Measurements from ENCODE around the gene THSD8. TPM values are rescaled to one million over a fixed set of nuclear protein-coding genes. Genes with fewer than 3 reads are reported as not detected.
"Not testable (repeated sequence)": the region's sequence is repeated elsewhere in the genome, so short reads cannot be mapped to it uniquely, and the experiment has no call there.

Gene THSD8
- total RNA-seq, 2 donors from 2014 or later: not detected

DNA sequence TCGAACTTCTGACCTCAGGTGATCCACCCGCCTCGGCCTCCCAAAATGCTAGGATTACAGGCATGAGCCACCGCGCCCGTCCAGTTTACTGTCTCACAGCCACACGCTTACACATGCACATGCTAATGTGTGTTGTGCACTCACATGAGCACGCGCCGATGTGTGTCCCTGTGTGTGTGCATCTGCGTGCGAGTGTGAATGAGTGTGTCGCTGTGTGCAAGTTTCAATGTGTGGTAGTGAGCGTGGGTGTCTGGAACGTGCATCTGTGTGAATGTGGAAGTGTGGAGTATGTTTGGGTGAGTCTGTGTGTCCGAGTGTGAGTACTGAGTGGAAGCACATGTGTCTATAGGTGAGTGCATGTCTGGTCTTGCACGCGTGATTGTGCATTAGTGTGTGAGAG is 40.6 kb downstream of the THSD8 start:
- peaks cover 27% of the 10 kb centered on the region for H3K27me3 ChIP-seq (replicated peaks; ENCODE audit: insufficient read depth)
- DNase-seq (ENCODE audit: low spot score): no peak
- no peaks in the 10 kb centered on the region for H3K36me3 ChIP-seq
- no peaks in the 10 kb centered on the region for H3K9me3 ChIP-seq
- TF ChIP-seq, protein P1, sequence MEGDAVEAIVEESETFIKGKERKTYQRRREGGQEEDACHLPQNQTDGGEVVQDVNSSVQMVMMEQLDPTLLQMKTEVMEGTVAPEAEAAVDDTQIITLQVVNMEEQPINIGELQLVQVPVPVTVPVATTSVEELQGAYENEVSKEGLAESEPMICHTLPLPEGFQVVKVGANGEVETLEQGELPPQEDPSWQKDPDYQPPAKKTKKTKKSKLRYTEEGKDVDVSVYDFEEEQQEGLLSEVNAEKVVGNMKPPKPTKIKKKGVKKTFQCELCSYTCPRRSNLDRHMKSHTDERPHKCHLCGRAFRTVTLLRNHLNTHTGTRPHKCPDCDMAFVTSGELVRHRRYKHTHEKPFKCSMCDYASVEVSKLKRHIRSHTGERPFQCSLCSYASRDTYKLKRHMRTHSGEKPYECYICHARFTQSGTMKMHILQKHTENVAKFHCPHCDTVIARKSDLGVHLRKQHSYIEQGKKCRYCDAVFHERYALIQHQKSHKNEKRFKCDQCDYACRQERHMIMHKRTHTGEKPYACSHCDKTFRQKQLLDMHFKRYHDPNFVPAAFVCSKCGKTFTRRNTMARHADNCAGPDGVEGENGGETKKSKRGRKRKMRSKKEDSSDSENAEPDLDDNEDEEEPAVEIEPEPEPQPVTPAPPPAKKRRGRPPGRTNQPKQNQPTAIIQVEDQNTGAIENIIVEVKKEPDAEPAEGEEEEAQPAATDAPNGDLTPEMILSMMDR (IDR thresholded peaks at IDR 0.05): no peak
- no peak overlapping the region for H3K4me3 ChIP-seq
- H3K4me1 ChIP-seq (ENCODE audit: control insufficient read depth in 1 of 2, low read depth in 2 of 2): peaks cover 8 to 15% of the 10 kb centered on the region in 2 donors
- no peak for ATAC-seq (ENCODE audit: insufficient number of reproducible peaks, low FRiP score, low read depth)
- H3K27ac ChIP-seq: no peak overlapping the region

DNA sequence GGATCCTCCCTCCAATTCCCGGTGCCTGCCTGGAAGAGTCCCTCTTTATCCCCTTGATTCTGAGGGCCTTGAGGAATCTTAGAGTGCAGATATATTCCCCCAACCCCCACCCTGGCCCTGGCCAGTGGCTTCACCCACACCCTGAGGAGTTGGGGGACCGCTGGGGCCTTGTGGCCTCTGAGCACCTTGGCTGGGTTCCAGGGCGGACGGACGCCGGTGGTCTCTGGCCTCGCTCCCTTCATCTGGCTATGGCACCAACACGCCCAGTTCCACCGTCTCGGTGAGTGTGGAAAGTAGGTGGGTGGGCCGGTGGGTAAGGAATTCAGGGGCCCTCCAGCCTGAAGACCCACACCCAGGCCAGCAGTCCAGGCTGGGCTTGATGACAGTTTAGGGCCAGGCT is 41.5 kb downstream of the THSD8 start:
- Histone ChIP-seq H3K27me3 (replicated peaks; ENCODE audit: insufficient read depth) (peaks cover 21% of the 10 kb centered on the region), H3K4me3 (no peak overlapping the region), H3K36me3 (no peaks in the 10 kb centered on the region), H3K27ac (no peak overlapping the region), H3K4me1 (ENCODE audit: control insufficient read depth in 1 of 2, low read depth in 2 of 2) (peaks cover 8 to 19% of the 10 kb centered on the region in 2 donors), H3K9me3 (no peaks in the 10 kb centered on the region)
- ATAC-seq (ENCODE audit: insufficient number of reproducible peaks, low FRiP score, low read depth) (no peak), DNase-seq (ENCODE audit: low spot score) (no peak)
- TF ChIP-seq, protein P1 (IDR thresholded peaks at IDR 0.05): no peak

DNA sequence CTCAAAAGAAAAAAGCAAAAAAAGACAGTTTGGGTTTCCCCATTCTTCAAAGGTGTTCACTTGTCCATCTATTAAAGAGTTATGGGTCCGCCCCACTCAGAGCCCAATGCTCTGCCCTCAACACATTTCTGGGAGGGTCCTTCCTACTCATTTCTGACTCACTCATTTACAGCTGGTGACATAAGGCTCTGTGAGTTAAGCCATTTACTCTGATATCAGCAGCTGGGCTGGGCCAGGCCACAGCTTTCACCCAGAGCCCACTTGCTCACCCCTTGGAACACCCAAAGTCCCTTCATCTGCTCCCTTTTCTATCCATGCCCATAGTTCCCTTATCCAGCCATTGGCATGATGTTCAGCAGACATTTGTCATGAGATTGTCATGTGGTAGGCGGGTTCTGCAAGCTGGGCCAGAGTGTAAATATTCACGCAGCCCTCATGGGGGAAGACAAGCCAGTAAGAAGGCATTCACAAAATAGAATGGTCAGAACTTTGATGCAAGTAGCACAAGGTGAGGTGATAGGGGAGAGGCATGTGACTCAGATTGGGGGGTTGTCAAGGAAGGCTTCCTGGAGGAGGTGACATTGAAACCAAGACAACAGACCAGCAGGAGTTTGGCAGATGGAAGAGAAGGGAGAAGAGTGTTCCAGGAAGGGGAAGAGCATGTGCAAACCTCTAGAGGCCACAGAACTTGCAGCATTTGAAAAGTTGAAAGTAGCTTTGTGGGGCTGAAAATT is 42.3 kb downstream of the THSD8 start:
- H3K27me3 ChIP-seq (replicated peaks; ENCODE audit: insufficient read depth): peaks cover 17% of the 10 kb centered on the region
- H3K4me3 ChIP-seq: no peak overlapping the region
- H3K36me3 ChIP-seq: no peaks in the 10 kb centered on the region
- DNase-seq (ENCODE audit: low spot score) (no peak), ATAC-seq (ENCODE audit: insufficient number of reproducible peaks, low FRiP score, low read depth) (no peak)
- TF ChIP-seq, protein P1 (IDR thresholded peaks at IDR 0.05): no peak
- no peak overlapping the region for H3K27ac ChIP-seq
- H3K4me1 ChIP-seq (ENCODE audit: control insufficient read depth in 1 of 2, low read depth in 2 of 2): peaks cover 5 to 12% of the 10 kb centered on the region in 2 donors
- no peaks in the 10 kb centered on the region for H3K9me3 ChIP-seq

DNA sequence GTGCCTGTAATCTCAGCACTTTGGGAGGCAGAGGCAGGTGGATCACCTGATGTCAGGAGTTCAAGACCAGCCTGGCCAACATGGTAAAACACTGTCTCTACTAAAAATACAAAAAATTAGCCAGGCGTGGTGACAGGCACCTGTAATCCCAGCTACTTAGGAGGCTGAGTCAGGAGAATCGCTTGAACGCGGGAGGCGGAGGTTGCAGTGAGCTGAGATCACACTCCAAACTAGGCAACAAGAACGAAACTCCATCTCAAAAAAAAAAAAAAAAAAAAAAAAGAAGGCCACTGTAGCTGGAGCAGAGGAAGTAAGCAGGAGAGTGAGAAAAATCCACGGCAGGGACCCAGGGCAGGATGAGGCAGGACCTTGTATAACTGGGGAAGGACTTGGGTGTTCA is 44.7 kb downstream of the THSD8 start:
- not testable (repeated sequence) for H3K4me1 ChIP-seq (ENCODE audit: control insufficient read depth in 1 of 2, low read depth in 2 of 2); ATAC-seq (ENCODE audit: insufficient number of reproducible peaks, low FRiP score, low read depth); H3K27me3 ChIP-seq (replicated peaks; ENCODE audit: insufficient read depth); H3K9me3 ChIP-seq; H3K27ac ChIP-seq; DNase-seq (ENCODE audit: low spot score); H3K36me3 ChIP-seq; H3K4me3 ChIP-seq

DNA sequence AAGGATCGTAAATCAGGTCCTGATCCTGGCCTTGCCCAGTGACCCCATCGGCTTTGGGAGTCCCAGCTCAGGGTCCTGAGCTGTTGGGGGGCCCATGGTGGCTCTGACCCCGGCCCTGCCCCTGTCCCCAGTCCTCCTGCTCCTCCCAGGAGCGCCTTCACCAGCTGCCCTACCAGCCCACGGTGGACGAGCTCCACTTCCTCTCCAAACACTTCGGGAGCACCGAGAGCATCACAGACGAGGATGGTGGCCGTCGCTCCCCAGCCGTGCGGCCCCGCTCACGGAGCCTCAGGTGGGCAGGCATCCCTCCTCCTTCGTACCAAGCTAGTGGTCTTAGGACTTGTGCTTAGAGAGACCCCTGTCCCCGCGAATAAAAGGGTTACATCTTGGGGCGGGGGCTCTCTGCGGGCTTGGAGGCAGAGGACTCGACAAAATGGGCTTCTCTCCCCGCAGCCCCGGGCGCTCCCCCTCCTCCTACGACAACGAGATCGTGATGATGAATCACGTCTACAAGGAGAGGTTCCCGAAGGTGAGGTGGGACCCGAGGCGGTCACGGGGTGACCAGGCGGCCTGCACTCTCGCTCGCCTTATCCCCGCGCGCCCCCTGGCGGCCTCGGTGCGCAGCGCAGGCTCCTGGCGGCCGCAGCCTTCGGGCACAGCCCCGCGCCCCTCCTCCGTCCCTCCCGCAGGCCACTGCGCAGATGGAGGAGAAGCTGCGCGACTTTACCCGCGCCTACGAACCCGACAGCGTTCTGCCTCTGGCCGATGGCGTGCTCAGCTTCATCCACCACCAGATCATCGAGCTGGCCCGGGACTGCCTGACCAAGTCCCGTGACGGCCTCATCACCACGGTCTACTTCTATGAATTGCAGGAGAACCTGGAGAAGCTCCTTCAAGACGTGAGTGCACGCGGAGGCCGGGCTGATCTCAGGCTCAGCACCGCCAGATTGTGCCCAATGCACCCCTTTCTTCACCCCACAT is 45.6 kb downstream of the THSD8 start:
- Histone ChIP-seq H3K4me3 (peak overlapping the region; percentile 61), H3K4me1 (ENCODE audit: control insufficient read depth in 1 of 2, low read depth in 2 of 2) (peaks cover 0 to 5% of the 10 kb centered on the region in 2 donors), H3K27me3 (replicated peaks; ENCODE audit: insufficient read depth) (peaks cover 3% of the 10 kb centered on the region), H3K9me3 (no peaks in the 10 kb centered on the region), H3K36me3 (no peaks in the 10 kb centered on the region), H3K27ac (no peak overlapping the region)
- ATAC-seq (ENCODE audit: insufficient number of reproducible peaks, low FRiP score, low read depth) (peak; percentile 82), DNase-seq (ENCODE audit: low spot score) (peak; percentile 27)
- TF ChIP-seq, protein P1 (IDR thresholded peaks at IDR 0.05): peak; percentile 99

Other genes with a start within 250 kb of the THSD8 start
- gene ZNF490, start 191.3 kb upstream of the THSD8 start, total RNA-seq: 1 to 10 TPM; 3.4 to 8.1 TPM
- 10 to 100 TPM; 26.0 to 32.4 TPM for gene ZNF791, start 191.1 kb upstream of the THSD8 start, total RNA-seq
- gene MAN2B1, start 135.3 kb upstream of the THSD8 start, total RNA-seq: 100 to 1,000 TPM; 111 to 118 TPM
- gene WDR83, start 135.3 kb upstream of the THSD8 start, total RNA-seq: 10 to 100 TPM; 12.1 to 16.2 TPM
- gene DHPS, start 120.2 kb upstream of the THSD8 start, total RNA-seq: 100 to 1,000 TPM; 101 to 114 TPM
- not detected for gene GNG14, start 114.1 kb upstream of the THSD8 start, total RNA-seq
- gene FBXW9, start 105.4 kb upstream of the THSD8 start, total RNA-seq: 1 to 10 TPM; 3.0 to 3.9 TPM
- gene TNPO2, start 78.1 kb upstream of the THSD8 start, total RNA-seq: 10 to 100 TPM; 79.0 to 88.9 TPM
- gene TRIR, start 67.4 kb upstream of the THSD8 start, total RNA-seq: 100 to 1,000 TPM; 252 to 308 TPM
- gene GET3, start 64.6 kb upstream of the THSD8 start, total RNA-seq: 10 to 100 TPM; 30.7 to 50.0 TPM
- not detected for gene BEST2, start 50.3 kb upstream of the THSD8 start, total RNA-seq
- 100 to 1,000 TPM in 1 of 2 donors, 10 to 100 TPM in 1; 22.6 to 102 TPM for gene HOOK2, start 26.5 kb upstream of the THSD8 start, total RNA-seq
- 1,000 to 10,000 TPM in 1 of 2 donors, 100 to 1,000 TPM in 1; 698 to 2,087 TPM for gene JUNB, start 10.6 kb upstream of the THSD8 start, total RNA-seq
- 100 to 1,000 TPM; 107 to 235 TPM for gene PRDX2, start 269 bp upstream of the THSD8 start, total RNA-seq
- gene RNASEH2A, start 4.5 kb downstream of the THSD8 start, total RNA-seq: 1 to 10 TPM; 3.0 to 7.9 TPM
- not detected for gene RTBDN, start 32.5 kb downstream of the THSD8 start, total RNA-seq
- not detected for gene MAST1, start 36.4 kb downstream of the THSD8 start, total RNA-seq
- 10 to 100 TPM; 24.0 to 53.3 TPM for gene DNASE2, start 79.4 kb downstream of the THSD8 start, total RNA-seq
- not detected for gene KLF1, start 85.1 kb downstream of the THSD8 start, total RNA-seq
- 10 to 100 TPM; 30.2 to 60.7 TPM for gene GCDH, start 89.1 kb downstream of the THSD8 start, total RNA-seq
- not detected for gene SYCE2, start 117.2 kb downstream of the THSD8 start, total RNA-seq
- gene FARSA, start 131.6 kb downstream of the THSD8 start, total RNA-seq: 10 to 100 TPM; 31.8 to 76.8 TPM
- gene CALR, start 136.5 kb downstream of the THSD8 start, total RNA-seq: 100 to 1,000 TPM; 415 to 467 TPM
- 100 to 1,000 TPM; 116 to 130 TPM for gene RAD23A, start 143.8 kb downstream of the THSD8 start, total RNA-seq
- 10 to 100 TPM; 30.2 to 42.8 TPM for gene GADD45GIP1, start 155.2 kb downstream of the THSD8 start, total RNA-seq
- gene DAND5, start 167.5 kb downstream of the THSD8 start, total RNA-seq: not detected
- 100 to 1,000 TPM; 126 to 145 TPM for gene NFIX, start 193.4 kb downstream of the THSD8 start, total RNA-seq

All from thoracic aorta (tissue), 2 donors.